GM18870 (cell line): ENCODE data around the gene DFFA.
"Not testable (repeated sequence)": the region's sequence is repeated elsewhere in the genome, so short reads cannot be mapped to it uniquely, and the experiment has no call there.

Source experiments
- ATAC-seq: cut with Tn5 transposase; IDR thresholded peaks from one replicate; pipeline ENCODE4 v1.9.1; 2021; ENCODE audit warnings: moderate library complexity; ENCODE audit not compliant: unreplicated experiment

Gene DFFA

DNA sequence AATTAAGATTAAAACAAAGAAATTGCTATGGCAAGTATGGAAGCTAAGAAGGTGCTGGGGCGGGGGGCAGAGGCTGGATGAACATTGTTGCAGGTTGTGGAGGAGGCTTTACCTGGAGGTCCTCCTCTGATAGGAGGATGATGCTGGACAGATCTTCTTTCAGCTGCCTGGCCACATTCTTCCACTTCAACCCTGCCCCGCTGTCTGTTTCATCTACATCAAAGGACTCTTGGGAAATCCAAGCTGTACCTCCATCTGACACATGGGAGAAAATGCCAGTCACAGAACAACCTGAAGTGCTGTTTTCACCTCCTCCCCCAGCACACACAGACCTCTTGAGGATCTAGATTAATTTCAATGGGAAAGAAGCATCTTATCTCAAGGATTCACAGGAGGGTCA, 5.3 kb downstream of the DFFA start:
- no peak for ATAC-seq

GRCh38 chr1:10459184-10459583, 13.1 kb downstream of the DFFA start:
- ATAC-seq, result no peak

- ATAC-seq, result no peak
These were observed 14.5 kb downstream of the DFFA start for GRCh38 chr1:10457875-10458274.

DNA sequence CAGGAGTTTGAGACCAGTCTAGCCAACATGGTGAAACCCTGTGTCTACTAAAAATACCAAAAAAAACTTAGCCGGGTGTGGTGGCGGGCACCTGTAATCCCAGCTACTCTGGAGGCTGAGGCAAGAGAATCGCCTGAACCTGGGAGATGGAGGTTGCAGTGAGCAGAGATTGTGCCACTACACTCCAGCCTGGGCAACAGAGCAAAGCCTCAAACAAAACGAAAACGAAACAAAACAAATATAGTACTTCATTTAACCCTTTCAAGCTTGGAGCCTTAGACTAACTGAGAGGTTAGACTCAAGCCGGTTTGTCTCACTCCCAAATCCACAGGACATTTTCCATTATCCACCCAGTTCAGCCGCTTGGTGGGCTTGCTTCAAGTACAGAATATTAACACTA, 14.9 kb downstream of the DFFA start:
- not testable (repeated sequence) for ATAC-seq

- ATAC-seq, result no peak
These were observed 15.7 kb downstream of the DFFA start for GRCh38 chr1:10456661-10457060.

- ATAC-seq, result no peak
These were observed 16.3 kb downstream of the DFFA start for GRCh38 chr1:10456048-10456447.

DNA sequence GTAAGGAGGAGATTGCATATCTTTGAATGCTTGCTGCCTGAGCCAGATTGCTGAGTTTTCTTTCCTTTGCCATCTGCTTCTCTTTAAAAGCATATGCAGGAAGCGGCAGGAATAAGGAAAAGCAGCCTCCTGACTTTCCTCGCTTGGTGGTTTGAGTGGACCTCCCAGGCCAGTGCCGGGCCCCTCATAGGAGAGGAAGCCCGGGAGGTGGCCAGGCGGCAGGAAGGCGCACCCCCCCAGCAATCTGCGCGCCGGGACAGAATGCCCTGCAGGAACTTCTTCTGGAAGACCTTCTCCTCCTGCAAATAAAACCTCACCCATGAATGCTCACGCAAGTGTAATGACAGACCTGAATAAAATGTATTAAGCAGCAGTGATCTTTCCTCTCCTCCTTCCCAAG, 21.0 kb downstream of the DFFA start:
- ATAC-seq, result no peak

DNA sequence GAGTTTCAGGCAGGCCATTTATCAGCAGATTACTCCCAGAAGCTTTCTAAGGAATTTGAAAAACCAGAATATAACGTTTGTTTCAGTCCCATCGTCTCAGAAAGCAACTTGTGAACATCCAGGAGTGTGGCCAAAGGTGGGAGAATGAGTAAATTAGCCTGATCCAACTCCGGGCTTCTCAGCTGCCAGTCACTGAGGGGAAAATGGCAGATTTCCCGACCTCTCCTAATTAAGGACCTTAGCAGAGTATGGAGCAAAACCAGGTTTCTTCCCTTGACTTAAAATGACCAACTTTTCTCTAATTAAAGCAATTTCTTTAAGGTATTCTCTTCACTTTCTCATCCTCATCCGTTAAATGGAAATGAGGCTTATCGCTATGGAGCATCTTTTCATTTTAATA, 21.5 kb downstream of the DFFA start:
- no peak for ATAC-seq

- no peak for ATAC-seq
These were observed 22.0 kb downstream of the DFFA start for GRCh38 chr1:10450156-10450814.

DNA sequence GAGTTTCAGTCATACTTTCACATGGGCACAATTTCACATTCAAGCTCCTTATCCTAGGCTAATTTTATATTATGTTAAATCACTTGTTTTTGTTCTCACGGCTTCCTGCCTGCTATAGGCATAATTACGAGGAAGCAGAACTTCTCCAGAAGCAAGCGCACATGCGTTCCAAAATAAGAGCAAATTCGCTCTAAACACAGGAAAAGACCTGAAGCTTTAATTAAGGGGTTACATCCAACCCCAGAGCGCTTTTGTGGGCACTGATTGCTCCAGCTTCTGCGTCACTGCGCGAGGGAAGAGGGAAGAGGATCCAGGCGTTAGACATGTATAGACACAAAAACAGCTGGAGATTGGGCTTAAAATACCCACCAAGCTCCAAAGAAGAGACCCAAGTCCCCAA, 22.6 kb downstream of the DFFA start, which contains the start of gene CORT:
TSS of gene CORT (plus strand) at position 281 of the 400 bp plus-strand sequence. CDS start 193 bp downstream, outside the sequence.
- no peak for ATAC-seq

GRCh38 chr1:10446790-10447422, 25.4 kb downstream of the DFFA start:
- ATAC-seq, result no peak

- no peak for ATAC-seq
These were observed 27.4 kb downstream of the DFFA start for GRCh38 chr1:10444795-10445397.

- no peak for ATAC-seq
These were observed 28.1 kb downstream of the DFFA start for GRCh38 chr1:10444248-10444647.

- ATAC-seq, result no peak
These were observed 31.5 kb downstream of the DFFA start for GRCh38 chr1:10440794-10441193.

DNA sequence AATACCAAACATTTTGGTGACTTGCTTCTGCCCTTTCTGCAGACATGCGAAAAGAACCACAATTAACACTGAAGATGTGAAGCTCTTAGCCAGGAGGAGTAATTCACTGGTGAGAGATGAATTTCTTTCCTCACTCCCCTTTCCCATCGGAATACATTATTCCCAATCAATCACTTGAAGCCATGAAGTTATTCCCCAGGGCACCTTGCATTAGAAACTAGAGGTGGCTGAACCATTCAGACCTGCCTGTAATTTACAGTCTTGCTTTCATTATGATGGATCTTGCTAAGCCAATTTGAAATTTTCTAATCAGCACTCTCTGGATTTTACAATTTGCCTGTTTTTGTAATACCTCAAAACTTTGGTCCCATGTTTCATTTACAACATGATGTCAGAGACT, 32.0 kb downstream of the DFFA start:
- ATAC-seq, result no peak

- ATAC-seq, result no peak
These were observed 33.6 kb downstream of the DFFA start for GRCh38 chr1:10438677-10439163.

DNA sequence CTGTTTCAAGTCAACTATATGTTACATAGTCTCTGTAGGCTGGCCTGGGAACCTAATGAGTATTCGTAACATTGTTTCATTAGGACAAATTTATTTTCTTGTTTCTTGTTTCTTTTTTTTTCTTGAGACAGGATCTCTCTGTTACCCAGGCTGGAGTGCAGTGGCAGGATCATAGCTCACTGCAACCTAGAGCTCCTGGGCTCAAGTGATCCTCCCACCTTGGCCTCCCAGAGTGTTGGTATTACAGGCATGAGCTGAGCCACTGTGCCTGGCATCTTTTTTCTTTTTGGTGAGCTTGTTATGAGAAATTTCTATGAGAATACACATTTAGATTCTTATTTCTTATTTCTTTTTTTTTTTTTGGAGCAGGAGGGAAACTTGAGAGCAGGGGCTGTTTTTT, 35.3 kb downstream of the DFFA start:
- no peak for ATAC-seq

GRCh38 chr1:10434590-10434989, 37.7 kb downstream of the DFFA start:
- ATAC-seq, result no peak

- no peak for ATAC-seq
These were observed 38.5 kb downstream of the DFFA start for GRCh38 chr1:10433790-10434189.

DNA sequence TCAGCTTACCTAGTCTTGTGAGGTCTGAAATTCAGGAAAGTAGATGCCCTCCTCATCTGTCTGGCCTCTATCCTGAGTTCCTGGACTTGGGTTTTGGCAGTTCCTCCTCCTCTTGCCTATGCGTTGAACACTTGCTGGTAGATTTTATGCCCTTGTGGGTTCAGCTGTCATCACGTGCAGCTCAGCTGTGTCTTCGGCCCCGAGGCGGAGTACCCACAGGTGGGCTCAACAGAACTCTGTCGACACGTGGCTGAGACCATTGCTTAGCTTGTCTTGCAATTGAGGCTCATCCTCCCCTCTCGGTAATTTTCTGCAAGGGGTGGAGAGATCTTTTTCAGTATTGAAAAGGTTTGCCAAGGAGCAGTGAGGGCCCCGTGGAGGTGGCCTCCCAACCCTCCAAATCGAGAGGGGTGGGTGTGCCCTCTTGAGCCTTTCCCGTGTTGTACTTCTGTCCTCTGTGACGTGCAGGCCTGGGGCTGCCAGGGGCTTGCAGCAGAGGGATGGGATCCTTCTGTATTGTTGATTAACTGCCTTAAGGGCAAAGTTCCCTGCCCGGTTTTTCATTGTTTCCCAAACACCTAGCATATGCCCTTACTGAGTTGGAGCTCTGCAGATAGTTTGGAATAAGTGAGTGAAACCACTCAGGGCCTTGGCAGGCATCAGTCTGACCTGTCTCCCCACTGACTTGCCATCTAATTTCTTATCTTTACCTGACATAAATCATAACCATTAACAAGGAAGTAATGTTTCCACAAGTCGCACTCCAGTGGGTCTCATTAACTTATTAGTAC, 39.2 kb downstream of the DFFA start:
- ATAC-seq, result no peak

DNA sequence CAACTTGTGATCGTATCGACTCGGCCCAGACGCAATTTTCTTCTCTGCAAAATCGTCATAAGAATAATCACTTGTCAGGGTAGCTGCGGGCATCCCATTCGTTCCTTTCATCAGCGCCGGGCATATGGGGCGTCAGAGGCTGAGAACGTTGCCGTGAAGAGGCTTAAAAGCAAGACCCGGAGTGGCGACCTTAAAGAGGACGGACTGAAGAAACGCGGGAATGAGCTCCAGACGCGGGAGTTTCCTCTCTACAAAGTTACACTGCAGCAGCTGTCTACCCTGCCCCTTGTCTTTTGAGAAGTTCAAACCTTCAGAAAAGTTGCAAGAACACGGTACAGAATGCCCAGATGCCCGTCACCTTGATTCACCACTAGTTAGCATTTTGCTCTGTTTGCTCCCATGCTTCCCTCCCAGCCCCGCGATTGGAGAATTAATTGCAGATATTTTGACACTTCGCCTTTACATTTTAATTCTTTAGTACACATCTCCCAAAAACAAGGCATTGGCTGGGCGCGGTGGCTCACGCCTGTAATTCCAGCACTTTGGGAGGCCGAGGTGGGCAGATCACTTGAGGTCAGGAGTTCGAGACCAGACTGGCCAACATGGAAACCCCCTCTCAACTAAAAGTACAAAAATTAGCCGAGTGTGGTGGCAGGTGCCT, 41.1 kb downstream of the DFFA start:
- no peak for ATAC-seq
